Measurements from ENCODE around the gene MAP3K15.

Gene MAP3K15

DNA sequence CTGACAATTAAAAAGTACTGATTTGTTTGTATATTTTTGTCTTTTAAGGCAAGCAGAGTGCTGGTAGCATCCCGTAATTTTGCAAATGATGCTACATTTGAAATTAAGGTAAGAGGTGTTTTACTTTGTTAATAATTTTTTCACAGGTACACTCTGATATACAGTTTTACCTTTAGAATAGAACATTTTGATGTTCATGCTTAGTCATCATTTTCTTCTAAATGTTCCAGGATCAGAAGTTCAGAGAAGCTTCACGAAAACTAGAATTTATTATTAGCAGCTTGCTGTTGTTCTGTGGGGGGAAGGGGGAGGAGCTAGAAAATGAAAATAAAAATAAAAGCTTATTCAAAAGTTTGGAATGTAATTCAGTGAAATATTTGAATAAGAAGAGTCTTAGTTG is 166.0 kb downstream of the MAP3K15 start:
- DNase-seq: no peak

DNA sequence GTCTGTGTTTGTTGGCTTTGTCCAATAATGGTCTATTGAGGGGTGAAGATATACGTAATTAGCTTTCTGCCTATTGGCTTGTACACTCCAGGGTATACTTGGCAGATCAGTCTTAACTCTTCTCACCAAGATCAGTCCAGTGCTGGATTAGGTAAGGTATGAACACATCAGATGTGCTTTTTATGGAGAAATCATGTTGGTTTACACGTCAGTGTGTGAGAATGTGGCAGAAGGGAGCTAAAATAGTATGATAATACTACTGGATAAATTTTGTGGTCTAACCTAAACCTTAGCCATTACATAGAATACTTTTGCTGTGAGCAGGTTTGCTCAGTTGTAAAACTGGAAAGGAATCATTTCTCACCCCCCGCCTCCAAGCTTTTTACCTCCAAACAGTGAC is 167.4 kb downstream of the MAP3K15 start:
- no peak for DNase-seq

DNA sequence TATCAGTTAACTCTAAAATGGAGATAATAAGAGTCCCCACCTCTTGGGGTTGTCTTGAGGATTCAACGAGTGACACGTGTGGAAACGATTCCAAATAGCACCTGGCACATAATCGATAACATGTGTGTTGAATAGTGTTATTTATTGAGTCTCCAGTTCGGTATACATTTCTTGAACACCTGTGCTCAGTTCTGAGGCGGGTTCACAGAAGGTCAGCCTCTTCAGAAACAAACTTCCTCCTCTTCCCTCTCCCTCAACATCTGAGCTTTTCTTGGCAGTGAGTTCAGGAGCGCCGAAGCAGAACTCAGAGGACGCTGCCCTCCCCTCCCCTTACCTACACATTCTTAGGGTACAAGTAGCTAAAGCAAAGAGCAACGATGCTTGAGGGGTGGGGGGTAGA is 170.6 kb downstream of the MAP3K15 start:
- DNase-seq: no peak

DNA sequence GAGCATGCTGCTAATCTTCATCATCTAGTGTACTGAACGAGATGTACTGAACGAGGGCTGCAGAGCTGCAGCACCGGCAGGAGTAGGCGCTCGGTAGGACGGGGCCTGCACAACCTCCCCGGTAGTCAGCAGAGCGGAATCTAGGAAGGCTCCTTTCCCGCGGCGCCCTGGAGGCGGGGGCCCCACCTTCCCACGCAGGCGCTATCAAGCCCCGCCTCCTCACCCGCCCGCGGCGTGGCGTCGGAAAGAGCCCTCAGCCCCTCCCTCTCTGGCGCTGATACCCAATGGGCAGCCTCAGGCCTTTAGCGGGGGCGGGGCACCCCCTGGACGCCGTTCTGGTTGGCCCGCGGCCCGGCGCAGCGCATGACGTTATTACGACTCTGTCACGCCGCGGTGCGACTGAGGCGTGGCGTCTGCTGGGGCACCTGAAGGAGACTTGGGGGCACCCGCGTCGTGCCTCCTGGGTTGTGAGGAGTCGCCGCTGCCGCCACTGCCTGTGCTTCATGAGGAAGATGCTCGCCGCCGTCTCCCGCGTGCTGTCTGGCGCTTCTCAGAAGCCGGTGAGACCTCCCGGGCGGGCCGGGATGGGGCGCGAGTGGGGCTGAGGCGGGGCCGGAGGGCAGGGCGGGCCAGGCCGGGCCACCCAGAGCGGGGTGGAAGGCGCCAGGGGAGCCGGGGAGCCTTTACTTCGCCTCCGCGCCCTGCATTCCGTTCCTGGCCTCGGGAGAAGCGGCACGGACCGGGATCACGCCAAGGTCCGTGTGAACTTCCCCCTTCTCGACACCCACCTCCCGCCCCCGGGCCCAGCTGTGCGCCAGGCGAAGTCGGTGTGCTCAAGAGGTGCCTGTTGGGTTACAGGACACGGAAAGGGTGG is 171.5 kb downstream of the MAP3K15 start, which contains the start of gene PDHA1:
TSS of gene PDHA1 (plus strand) at position 393 of the 874 bp plus-strand sequence. CDS start at position 504, 111 bp downstream.
- DNase-seq: peak; percentile 7 to 94 (median 82)

DNA sequence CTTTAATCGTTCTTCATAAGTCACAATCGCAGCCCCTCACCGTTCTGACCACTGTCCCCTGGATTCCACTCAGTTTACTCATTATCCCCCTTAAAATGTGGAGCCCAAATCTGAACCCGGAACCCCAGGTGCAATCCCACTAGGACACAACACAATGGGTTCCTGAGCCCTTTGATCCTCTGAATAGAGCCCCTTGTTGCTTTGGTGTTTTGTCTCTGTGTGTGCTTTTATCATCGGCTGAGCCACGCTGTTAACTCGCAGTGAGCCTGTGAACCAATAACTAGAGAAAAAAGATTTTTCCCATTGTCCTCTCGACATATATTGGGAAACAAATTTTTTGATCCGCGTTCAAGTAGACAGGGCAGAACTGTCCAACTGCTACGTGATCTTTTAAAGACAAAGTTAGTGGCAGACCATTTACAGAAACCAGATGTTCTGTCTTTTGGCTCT is 172.2 kb downstream of the MAP3K15 start:
- DNase-seq: peak in 1 of 56 donors; percentile 26

DNA sequence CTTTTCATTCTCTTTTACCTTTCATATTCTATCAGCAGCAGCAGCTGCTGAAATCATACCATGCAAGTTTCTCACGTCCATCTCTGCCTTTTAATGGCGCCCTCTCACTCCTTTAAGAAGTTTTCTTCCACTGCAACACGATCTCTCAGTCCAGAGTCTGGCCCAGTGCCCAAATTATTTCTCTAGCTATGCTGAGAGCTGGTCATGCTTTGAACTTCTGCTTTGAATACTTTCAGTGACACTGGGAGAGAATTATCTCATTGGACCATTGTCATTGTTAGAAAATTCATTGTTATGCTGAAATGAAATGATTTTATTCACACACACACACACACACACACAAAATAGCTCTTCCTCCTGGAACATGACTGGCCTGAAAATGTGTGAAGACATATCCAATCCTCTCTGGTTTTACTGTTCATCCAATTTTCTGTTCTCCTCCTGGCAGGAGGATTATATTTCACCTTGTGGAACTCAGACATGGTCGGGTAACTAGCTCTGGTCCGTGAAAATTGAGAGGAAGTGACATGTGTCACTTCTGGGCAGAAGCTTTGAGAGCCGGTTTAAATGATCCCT is 172.9 kb downstream of the MAP3K15 start:
- peak in 1 of 56 donors; percentile 4 for DNase-seq

DNA sequence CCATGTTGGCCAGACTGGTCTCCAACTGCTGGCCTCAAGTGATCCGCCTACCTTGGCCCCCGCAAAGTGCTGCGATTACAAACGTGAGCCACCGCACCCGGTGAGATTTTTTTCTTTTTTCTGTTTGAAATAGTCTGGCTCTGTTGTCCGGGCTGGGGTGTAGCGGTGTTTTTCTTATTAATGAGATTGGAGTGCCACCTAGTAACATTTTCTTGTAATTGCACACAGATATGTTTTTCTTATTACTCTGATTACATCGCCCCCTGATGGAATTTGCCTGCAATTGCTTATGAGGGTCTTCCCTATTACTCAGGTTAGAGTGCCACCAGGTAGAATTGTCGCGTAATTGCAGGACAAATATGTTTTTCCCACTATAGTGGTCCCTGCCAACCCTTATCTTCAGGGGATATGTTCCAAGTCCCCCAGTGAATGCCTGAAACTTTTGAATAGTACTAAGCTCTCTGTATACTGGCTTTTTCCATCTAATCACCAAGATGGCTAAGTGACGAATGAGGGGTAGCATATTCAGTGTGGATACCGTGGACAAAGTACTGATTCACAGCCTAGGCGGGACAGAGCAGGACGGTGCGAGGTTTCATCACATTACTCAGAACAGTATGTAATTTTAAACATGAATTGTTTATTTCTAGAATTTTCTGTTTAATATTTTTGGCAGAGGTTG is 180.2 kb downstream of the MAP3K15 start:
- DNase-seq: no peak

DNA sequence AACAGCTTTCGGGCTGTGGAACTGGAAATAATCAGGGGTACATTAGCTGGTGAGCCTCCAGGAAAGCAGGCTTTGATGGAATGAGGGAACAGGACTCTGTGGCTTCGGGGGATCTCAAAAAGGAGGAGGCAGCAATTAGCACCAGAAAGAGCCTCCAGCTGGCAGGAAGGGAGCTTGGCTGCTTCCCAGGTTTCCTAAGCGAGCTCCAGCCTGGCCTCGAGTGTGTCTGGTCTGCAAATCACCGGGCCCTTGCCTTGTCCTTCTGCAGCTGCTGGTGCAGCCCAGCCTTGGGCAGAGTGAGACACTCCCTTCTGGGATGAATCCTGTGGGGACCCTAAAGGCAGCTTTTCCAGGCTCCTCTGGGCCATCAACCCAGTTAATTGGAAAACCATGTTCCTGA is 182.3 kb downstream of the MAP3K15 start:
- peak in 40 of 56 donors; percentile 0 to 45 (median 8) for DNase-seq

DNA sequence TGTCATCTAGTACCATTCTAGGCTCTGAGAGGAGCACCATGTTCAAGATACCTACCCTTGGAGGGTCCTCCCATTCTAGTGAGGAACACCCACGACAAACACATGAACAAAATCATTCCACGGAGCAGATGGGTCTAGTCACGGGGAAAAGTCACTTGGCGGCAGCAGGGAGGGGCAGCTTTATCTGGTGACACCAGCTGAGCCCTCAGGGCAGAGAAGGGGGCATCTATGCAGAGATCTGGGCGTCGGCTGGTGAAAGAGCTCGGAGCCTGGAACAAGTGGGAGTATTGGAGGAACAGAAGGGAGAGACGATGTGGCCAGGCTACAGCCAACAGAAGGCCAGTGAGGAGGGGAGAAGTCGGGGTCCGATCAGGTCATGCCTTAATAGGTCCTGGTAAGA is 183.5 kb downstream of the MAP3K15 start:
- no peak for DNase-seq

DNA sequence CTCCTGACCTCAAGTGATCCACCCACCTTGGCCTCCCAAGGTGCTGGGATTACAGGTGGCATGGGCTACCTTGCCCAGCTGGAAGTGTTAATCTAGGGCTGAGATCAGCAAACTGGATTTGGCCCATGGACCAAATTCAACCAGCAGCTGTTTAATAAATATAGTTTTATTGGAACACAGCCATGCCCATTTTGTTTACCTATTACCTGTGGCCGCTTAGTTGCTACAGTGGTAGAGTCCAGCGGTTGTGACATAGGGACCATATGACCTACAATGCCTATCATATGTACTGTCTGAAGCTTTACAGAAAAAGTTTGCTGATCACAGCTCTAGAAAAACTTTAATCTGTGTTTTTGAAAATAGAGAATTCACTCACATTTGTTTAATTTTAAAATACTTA is 188.7 kb downstream of the MAP3K15 start:
- DNase-seq: no peak
